Measurements from ENCODE around the gene SLC26A2.
A peak's percentile ranks its signal among the peaks of the same experiment; 100 is the strongest.

Gene SLC26A2

DNA sequence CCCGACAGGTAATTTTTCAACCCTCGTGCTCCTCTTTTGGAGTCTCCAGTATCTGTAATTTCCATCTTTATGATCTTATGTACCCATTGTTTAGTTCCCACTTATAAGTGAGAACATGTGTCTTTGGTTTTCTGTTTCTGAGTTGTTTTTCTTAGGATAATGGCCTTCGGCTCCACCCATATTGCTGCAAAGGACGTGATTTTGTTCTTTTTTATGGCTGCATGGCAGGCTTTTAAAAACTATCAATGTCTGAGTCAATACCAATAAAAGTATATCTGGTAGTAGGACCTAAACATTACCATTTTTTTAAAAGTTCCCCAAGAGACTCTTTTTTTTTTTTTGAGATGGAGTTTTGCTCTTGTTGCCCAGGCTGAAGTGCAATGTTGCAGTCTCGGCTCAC is 3.9 kb upstream of the SLC26A2 start (continued):
- TF ChIP-seq FEZF1 (tag by site-specific recombination; IDR thresholded peaks at IDR 0.05) (peak; percentile 76), ZNF677 (tag by site-specific recombination; IDR thresholded peaks at IDR 0.05) (no peak), KLF7 (tag by site-specific recombination; IDR thresholded peaks at IDR 0.05; ENCODE audit: borderline replicate concordance) (0 out of 2 replicates have a peak, but pooled peaks have one; percentile 39), ZNF184 (tag by site-specific recombination; IDR thresholded peaks at IDR 0.05) (no peak), GFI1B (tag by site-specific recombination; IDR thresholded peaks at IDR 0.05) (0 out of 2 replicates have a peak, but pooled peaks have one; percentile 57), KLF1 (tag by site-specific recombination; IDR thresholded peaks at IDR 0.05) (peak; percentile 75), ZNF155 (tag by site-specific recombination; IDR thresholded peaks at IDR 0.05) (no peak)
- TF ChIP-seq, protein P1, sequence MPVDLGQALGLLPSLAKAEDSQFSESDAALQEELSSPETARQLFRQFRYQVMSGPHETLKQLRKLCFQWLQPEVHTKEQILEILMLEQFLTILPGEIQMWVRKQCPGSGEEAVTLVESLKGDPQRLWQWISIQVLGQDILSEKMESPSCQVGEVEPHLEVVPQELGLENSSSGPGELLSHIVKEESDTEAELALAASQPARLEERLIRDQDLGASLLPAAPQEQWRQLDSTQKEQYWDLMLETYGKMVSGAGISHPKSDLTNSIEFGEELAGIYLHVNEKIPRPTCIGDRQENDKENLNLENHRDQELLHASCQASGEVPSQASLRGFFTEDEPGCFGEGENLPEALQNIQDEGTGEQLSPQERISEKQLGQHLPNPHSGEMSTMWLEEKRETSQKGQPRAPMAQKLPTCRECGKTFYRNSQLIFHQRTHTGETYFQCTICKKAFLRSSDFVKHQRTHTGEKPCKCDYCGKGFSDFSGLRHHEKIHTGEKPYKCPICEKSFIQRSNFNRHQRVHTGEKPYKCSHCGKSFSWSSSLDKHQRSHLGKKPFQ (tag by site-specific recombination; IDR thresholded peaks at IDR 0.05): peak; percentile 91
- TF ChIP-seq, protein P2, sequence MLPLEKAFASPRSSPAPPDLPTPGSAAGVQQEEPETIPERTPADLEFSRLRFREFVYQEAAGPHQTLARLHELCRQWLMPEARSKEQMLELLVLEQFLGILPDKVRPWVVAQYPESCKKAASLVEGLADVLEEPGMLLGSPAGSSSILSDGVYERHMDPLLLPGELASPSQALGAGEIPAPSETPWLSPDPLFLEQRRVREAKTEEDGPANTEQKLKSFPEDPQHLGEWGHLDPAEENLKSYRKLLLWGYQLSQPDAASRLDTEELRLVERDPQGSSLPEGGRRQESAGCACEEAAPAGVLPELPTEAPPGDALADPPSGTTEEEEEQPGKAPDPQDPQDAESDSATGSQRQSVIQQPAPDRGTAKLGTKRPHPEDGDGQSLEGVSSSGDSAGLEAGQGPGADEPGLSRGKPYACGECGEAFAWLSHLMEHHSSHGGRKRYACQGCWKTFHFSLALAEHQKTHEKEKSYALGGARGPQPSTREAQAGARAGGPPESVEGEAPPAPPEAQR (tag by site-specific recombination; IDR thresholded peaks at IDR 0.05): no peak

DNA sequence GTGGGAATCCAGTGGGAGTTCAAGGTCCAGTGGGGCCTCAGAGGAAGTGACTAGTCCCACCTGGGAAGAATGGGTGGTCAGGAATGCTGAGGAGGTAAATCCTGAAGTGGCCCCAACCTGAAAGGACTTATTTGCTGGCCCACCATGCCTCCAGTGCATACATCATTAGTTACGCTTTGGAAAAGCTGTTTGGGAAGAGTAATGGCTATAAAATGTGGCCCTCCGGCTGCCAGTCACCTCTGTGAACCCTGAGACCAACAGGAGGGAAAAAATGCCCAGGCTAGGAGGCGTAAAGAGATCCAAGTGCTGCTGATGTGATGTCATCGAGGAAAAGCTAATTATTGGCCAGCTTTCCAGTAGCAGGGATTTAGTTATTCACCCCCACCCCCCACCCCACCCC is 2.7 kb upstream of the SLC26A2 start:
- Histone ChIP-seq H3K9me3 (ENCODE audit: control insufficient read depth, insufficient read depth, low read depth, low read length) (no peaks in the 10 kb centered on the region), H3K36me3 (ENCODE audit: control insufficient read depth in 2 of 2, insufficient read depth in 1 of 2, low read length in 2 of 2) (peaks cover 0 to 2% of the 10 kb centered on the region in 2 experiments; a peak in 1 of 3 replicates), H3K4me3 (ENCODE audit: low read depth, low read length) (no peak overlapping the region), H3K27ac (ENCODE audit: extremely low read depth, low read depth, low read length) (no peak overlapping the region), H3K4me1 (ENCODE audit: control insufficient read depth, insufficient read depth, low read length) (peaks cover 7% of the 10 kb centered on the region; the same call in 1 of the 2 replicates)
- POLR2A ChIA-PET: interaction anchor here (0.5 kb wide), 1 partner anchor 66 kb away, joined by 3 read pairs; no protein-coding TSS in a partner anchor
- CTCF ChIA-PET: interaction anchor here (0.6 to 6.8 kb wide), 10 partner anchors 9 to 121 kb away, joined by 3 to 175 read pairs (median 5); partner anchors contain the start of gene PDE6A
- TF ChIP-seq GLIS1 (tag by site-specific recombination; IDR thresholded peaks at IDR 0.05): peak; percentile 22; the same call in 1 of the 2 replicates
- TF ChIP-seq IKZF3 (tag by site-specific recombination; IDR thresholded peaks at IDR 0.05): 0 out of 2 replicates have a peak, but pooled peaks have one; percentile 10
- no peak for TF ChIP-seq ZNF623 (tag by site-specific recombination; IDR thresholded peaks at IDR 0.05)
- TF ChIP-seq, protein P3, sequence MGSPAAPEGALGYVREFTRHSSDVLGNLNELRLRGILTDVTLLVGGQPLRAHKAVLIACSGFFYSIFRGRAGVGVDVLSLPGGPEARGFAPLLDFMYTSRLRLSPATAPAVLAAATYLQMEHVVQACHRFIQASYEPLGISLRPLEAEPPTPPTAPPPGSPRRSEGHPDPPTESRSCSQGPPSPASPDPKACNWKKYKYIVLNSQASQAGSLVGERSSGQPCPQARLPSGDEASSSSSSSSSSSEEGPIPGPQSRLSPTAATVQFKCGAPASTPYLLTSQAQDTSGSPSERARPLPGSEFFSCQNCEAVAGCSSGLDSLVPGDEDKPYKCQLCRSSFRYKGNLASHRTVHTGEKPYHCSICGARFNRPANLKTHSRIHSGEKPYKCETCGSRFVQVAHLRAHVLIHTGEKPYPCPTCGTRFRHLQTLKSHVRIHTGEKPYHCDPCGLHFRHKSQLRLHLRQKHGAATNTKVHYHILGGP (tag by site-specific recombination; IDR thresholded peaks at IDR 0.05): no peak
- no peak for TF ChIP-seq ZNF239 (tag by site-specific recombination; IDR thresholded peaks at IDR 0.05)
- TF ChIP-seq ZNF473 (tag by site-specific recombination; IDR thresholded peaks at IDR 0.05): no peak
- TF ChIP-seq ZNF266 (tag by site-specific recombination; IDR thresholded peaks at IDR 0.05; ENCODE audit: low read depth): no peak
- TF ChIP-seq, protein P4, sequence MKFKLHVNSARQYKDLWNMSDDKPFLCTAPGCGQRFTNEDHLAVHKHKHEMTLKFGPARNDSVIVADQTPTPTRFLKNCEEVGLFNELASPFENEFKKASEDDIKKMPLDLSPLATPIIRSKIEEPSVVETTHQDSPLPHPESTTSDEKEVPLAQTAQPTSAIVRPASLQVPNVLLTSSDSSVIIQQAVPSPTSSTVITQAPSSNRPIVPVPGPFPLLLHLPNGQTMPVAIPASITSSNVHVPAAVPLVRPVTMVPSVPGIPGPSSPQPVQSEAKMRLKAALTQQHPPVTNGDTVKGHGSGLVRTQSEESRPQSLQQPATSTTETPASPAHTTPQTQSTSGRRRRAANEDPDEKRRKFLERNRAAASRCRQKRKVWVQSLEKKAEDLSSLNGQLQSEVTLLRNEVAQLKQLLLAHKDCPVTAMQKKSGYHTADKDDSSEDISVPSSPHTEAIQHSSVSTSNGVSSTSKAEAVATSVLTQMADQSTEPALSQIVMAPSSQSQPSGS (tag by site-specific recombination; IDR thresholded peaks at IDR 0.05; ENCODE audit: low read depth): no peak
- TF ChIP-seq, protein P1 (tag by site-specific recombination; IDR thresholded peaks at IDR 0.05): 0 out of 2 replicates have a peak, but pooled peaks have one; percentile 25
- 0 out of 2 replicates have a peak, but pooled peaks have one; percentile 16 for TF ChIP-seq ZBTB21 (tag by site-specific recombination; IDR thresholded peaks at IDR 0.05)

Data from HEK293 (cell line).